ENCODE results near the gene DMAC2L. TPM values are rescaled to one million over a fixed set of nuclear protein-coding genes. Genes with fewer than 3 reads are reported as not detected.

The DMAC2L gene, protein sequence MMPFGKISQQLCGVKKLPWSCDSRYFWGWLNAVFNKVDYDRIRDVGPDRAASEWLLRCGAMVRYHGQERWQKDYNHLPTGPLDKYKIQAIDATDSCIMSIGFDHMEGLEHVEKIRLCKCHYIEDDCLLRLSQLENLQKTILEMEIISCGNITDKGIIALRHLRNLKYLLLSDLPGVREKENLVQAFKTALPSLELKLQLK
- 17.1 and 17.9 TPM in 2 replicates for polyA plus RNA-seq
- polyA minus RNA-seq: 20.9 and 23.3 TPM in 2 replicates

DNA sequence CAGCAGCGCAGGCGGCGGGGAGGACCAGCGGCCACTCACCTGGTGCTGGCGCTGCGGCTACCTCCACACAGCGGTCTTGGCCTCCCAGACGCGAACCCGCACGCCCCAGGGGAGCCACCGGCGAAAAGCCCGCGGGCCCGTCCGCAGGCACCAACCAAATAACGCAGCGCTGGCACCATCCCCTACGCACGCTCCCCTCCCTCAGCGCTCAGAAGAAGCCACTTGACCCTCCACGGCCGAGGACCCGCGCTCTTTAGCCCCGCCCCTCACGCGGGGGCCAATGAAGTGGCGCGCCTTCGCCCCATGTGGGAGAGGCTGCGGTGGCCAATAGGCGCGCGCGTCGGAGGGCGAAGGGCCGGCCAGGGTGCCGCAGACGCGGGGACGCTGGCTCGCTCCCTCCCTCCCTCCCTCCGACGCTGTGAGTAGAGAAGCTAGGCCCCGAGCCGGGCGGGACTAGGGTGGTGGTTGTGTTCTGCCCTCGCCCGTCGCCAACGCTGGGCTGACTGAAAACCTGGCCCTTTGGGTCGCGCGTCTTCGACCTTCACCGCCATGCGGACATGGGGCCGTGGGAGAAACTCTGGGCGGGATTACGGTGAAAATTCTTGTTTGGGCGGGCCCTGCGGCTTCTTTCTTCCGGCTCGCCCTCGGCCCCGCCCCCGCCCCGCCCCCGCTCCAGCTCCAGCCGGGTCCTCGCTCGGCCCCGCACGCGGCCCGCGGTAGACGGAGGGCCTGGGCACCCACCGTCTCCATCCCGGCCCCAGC lies at the start of gene DMAC2L, which contains the start of gene L2HGDH:
TSS of gene DMAC2L (plus strand) at position 353 of the 762 bp plus-strand sequence. CDS start 9,164 bp downstream, outside the sequence.
TSS of gene L2HGDH (minus strand) at position 258 of the 762 bp plus-strand sequence. CDS start at position 179, 79 bp downstream.
- H3K79me2 ChIP-seq (replicated peaks; ENCODE audit: insufficient read depth, low read length): peaks cover 20% of the 10 kb centered on the region
- H3K9me3 ChIP-seq (ENCODE audit: low read length): no peaks in the 10 kb centered on the region
- H3K27ac ChIP-seq (ENCODE audit: low read length): peak within 1 kb of the TSS; percentile 87
- no peak for TF ChIP-seq EZH2 (IDR thresholded peaks at IDR 0.05; ENCODE audit: borderline replicate concordance, insufficient read depth, low read length, poor library complexity, severe bottlenecking)
- TF ChIP-seq EP300 (conservative IDR thresholded peaks at IDR 0.05; ENCODE audit: poor library complexity, severe bottlenecking): no peak
- TF ChIP-seq MXI1 (conservative IDR thresholded peaks at IDR 0.05; ENCODE audit: poor library complexity, severe bottlenecking): peak; percentile 76
- peak; percentile 51 for TF ChIP-seq REST (IDR thresholded peaks at IDR 0.05; ENCODE audit: borderline replicate concordance)
- peak; percentile 45 for TF ChIP-seq TAF1 (IDR thresholded peaks at IDR 0.05; ENCODE audit: low read depth)
- TF ChIP-seq CTCF (IDR thresholded peaks at IDR 0.05; ENCODE audit: poor library complexity, severe bottlenecking): peak; percentile 82
- peak; percentile 91 for TF ChIP-seq POLR2AphosphoS5 (IDR thresholded peaks at IDR 0.05)
- TF ChIP-seq SMC3 (conservative IDR thresholded peaks at IDR 0.05; ENCODE audit: poor library complexity): peak; percentile 61
- TF ChIP-seq RAD21 (conservative IDR thresholded peaks at IDR 0.05): peak; percentile 51
- peaks cover 6% of the 10 kb centered on the region for H3F3A ChIP-seq (ENCODE audit: insufficient read depth, low read length, poor library complexity, severe bottlenecking)
- H3K36me3 ChIP-seq (ENCODE audit: insufficient read depth, low read length): no peaks in the 10 kb centered on the region
- H3K9ac ChIP-seq (ENCODE audit: low read length): peak within 1 kb of the TSS; percentile 89
- peak within 1 kb of the TSS; percentile 68 for H3K4me2 ChIP-seq (ENCODE audit: low read length)
- H3K4me3 ChIP-seq (ENCODE audit: low read length): peak within 1 kb of the TSS; percentile 83
- no peaks in the 10 kb centered on the region for H4K20me1 ChIP-seq (ENCODE audit: insufficient read depth)
- peak within 1 kb of the TSS; percentile 67 for H2AFZ ChIP-seq (ENCODE audit: low read depth, low read length)
- no peaks in the 10 kb centered on the region for H3K9me2 ChIP-seq (ENCODE audit: insufficient read depth, low read length)
- no peaks in the 10 kb centered on the region for H3K27me3 ChIP-seq (ENCODE audit: insufficient read depth, low read depth, low read length)

- no peaks in the 10 kb centered on the region for H3K9me2 ChIP-seq (ENCODE audit: insufficient read depth, low read length)
- H3K4me3 ChIP-seq (ENCODE audit: low read length): peak overlapping the region; percentile 25
- H3F3A ChIP-seq (ENCODE audit: insufficient read depth, low read length, poor library complexity, severe bottlenecking): no peaks in the 10 kb centered on the region
- no peaks in the 10 kb centered on the region for H4K20me1 ChIP-seq (ENCODE audit: insufficient read depth)
- H3K27me3 ChIP-seq (ENCODE audit: insufficient read depth, low read depth, low read length): no peaks in the 10 kb centered on the region
- peak overlapping the region; percentile 6 for H3K9ac ChIP-seq (ENCODE audit: low read length)
- peak overlapping the region; percentile 24 for H3K4me2 ChIP-seq (ENCODE audit: low read length)
- no peak overlapping the region for H2AFZ ChIP-seq (ENCODE audit: low read depth, low read length)
- no peaks in the 10 kb centered on the region for H3K79me2 ChIP-seq (replicated peaks; ENCODE audit: insufficient read depth, low read length)
- no peaks in the 10 kb centered on the region for H3K9me3 ChIP-seq (ENCODE audit: low read length)
- peak overlapping the region; percentile 64 for H3K27ac ChIP-seq (ENCODE audit: low read length)
- TF ChIP-seq RAD21 (conservative IDR thresholded peaks at IDR 0.05): no peak
- H3K36me3 ChIP-seq (ENCODE audit: insufficient read depth, low read length): no peaks in the 10 kb centered on the region
Observed at GRCh38 chr14:50262865-50263264, 49.3 kb upstream of the DMAC2L start.
